ENCODE data around the gene MYO5B.
"Not testable (repeated sequence)": the region's sequence is repeated elsewhere in the genome, so short reads cannot be mapped to it uniquely, and the experiment has no call there.

MYO5B gene

DNA sequence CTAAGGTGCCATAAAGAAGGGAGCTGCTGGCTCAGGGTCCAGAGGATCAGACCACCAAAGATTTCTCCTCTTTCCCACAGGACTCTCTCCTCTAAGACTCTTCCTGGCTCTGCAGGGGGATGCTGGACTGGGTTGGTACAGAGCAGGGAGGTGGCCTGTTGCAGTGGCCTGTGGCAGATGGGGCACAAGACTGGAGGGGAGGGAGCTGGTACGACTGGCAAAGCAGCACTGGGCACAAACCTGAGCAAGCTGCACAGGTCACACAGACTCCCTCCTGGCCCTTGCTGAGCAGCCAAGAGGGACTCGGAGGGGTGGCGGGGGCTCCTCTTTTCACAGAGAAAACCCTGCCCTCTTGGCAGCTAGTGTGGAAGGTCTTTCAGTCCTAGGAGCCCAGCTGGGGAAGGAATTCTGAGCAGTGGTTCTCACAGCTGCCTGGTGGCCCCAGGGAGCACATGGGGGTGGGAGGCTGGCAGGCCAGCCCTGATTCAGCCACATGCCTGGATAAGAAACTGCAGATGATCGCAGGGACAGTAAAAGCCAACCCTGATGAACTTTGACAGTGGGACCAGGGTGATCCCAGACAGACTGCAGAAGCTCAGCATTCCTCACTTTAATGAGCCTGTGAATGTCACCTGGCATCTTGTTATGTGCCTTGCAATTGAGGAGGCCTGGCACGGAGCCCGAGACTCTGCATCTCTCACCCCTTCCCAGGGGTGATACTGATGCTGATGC lies 349.2 kb downstream of the MYO5B start:
- TF ChIP-seq JUND (IDR thresholded peaks at IDR 0.05; ENCODE audit: low read depth), result no peak
- no peak for DNase-seq (ENCODE audit: low read depth in 1 of 2, low spot score in 1 of 2)
- in situ Hi-C loops (cut with HindIII; ENCODE audit: low pct_unique_long_range_greater_than_20kb, low sequenced_read_pairs), result no loop called here

DNA sequence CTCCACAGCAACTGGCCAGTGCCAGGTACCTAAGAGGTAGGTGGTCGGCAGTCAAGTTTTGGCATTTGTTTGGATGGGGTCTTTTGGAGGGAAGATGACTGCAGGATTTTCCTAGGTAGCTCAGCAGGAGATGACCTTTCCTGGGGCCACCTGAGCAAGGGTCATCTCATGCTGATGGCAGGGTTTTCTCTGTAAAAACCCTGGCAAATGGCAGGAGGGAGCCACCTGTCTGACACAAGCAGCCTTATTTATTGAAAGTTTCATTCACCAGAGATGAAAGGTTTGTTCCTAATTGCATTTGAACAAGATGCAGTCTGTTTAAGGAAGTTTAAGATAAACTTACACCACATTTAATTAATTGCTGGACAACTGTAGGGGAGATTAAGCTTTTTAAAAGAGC lies 350.0 kb downstream of the MYO5B start:
- no peak for TF ChIP-seq JUND (IDR thresholded peaks at IDR 0.05; ENCODE audit: low read depth)
- DNase-seq (ENCODE audit: low read depth in 1 of 2, low spot score in 1 of 2), result no peak
- in situ Hi-C loops (cut with HindIII; ENCODE audit: low pct_unique_long_range_greater_than_20kb, low sequenced_read_pairs), result no loop called here

DNA sequence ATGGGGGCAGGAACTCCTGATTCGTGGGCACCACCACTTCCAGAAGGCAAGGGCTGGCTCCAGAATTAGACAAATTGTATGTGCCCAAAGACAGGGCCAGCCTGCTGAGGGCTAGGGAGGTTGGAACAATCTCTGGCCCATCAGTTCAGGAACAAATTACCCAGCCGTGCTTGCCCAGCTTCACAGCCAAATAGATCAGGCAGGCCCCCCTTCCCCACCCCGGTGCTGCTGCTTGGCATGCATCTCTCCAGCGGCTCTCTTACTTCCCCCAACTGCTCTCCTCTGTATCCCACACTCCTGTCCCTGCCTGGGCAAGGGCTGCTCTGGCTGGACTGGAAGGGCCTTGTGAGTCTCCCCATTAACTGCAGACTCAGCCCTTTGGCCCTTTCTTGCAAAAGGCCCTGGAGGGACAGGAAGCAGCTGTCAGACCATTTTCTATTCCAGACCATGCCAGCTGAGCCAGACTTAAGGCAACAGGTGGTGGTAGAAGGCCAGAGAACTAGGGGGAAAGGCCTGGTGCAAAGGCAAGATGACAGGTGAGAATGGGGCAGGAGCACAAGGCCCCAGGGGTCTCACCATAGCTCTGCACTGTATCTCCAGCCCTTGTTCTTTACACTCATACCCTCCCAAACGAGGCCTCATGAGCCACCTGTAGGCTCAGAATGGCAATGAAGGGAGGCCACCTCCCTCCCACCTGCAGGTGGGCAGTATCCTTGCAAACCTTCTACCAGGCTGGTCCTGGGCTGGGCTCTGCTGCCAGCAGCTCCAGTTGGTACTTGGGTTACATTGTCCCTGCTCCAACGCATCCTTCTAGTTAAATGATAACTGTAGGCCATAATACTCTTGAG lies 350.9 kb downstream of the MYO5B start:
- in situ Hi-C loops (cut with HindIII; ENCODE audit: low pct_unique_long_range_greater_than_20kb, low sequenced_read_pairs), result no loop called here
- no peak for DNase-seq (ENCODE audit: low read depth in 1 of 2, low spot score in 1 of 2)
- TF ChIP-seq JUND (IDR thresholded peaks at IDR 0.05; ENCODE audit: low read depth), result no peak

DNA sequence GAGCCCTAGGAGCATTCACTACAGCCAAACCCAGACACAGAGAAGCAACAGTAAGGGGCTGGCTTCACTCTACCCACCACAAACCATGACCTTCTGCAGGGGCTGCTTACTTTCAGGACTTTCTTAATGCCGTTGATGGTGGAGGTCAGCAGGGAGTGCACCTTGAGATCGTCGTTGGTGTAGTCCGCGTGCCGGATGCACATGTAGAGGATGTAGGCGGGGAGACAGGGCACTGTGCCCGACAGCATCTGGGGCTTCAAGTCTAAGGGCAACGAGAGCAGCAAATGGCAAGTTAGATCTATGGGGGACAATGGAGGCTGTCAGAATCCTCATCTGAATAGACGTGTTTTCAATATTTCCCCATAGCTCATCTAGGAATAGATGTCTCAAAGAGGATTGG lies 351.8 kb downstream of the MYO5B start:
- no peak for DNase-seq (ENCODE audit: low read depth in 1 of 2, low spot score in 1 of 2)
- in situ Hi-C loops (cut with HindIII; ENCODE audit: low pct_unique_long_range_greater_than_20kb, low sequenced_read_pairs), result no loop called here
- no peak for TF ChIP-seq JUND (IDR thresholded peaks at IDR 0.05; ENCODE audit: low read depth)

DNA sequence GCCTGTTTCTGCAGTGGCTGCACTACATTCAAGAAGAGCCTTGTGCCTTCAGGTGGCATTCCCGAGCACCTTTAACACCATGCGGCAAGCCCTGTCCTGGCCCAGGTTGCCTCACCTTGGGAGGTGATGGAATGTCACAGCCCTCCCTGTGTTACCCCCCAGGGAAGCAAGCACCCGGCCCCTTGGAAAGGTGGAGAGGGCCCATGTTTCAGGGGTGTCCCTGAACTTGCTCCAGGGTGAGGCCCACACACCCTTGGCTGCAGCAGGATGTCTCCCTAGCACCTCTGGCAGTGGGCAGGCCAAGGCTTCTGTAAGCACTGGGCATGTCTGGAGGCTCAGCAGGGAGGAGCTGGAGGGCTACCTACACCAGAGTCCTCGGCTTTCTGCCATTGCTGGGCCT lies 352.3 kb downstream of the MYO5B start:
- in situ Hi-C loops (cut with HindIII; ENCODE audit: low pct_unique_long_range_greater_than_20kb, low sequenced_read_pairs), result no loop called here
- no peak for DNase-seq (ENCODE audit: low read depth in 1 of 2, low spot score in 1 of 2)
- TF ChIP-seq JUND (IDR thresholded peaks at IDR 0.05; ENCODE audit: low read depth), result no peak

DNA sequence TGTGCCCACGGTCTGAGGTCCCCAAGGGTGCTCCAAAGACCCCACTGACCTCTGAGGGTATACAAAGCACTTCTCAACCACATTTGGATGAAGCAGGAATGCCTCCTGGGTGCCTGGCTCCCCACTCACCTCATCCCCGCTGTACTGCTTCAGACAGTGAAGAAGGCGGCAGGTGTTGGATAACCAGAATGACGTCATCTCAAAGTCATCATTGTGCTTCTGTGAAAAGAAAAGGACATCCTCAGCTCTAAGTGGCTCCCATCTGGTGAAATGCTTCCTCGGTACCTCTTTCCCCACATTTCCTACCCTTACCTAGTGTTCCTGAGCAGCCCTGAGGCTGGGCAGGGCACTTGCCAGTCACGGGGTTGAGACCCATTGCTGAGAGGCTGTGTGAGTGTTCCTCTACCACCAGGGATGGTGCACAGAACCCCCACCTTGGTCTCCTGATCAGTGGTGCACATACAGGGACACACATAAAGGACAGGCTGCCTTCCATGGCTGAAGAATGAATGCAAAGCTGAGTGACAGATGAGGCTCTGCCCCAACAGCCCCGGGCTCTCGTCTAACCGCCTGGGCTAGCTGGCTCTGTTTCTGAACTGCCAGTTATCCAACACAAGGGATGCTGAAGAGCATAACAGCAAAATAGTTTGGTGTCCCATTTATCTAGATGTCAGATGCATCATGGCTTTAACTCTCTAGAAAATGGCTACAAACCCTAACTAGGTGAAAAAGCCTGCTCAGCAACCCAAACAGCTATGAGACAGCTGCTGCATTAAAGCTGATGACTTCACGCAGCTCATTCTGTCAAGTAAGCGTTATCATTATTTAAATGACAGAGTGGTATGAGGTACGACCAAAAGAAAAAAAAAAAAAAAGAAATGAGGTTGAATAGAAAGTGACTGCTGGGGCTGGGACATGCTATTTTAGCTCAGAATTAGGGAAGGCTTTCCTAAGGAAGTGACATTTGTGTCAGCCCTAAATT lies 353.4 kb downstream of the MYO5B start:
- in situ Hi-C loops (cut with HindIII; ENCODE audit: low pct_unique_long_range_greater_than_20kb, low sequenced_read_pairs), result no loop called here
- no peak for TF ChIP-seq JUND (IDR thresholded peaks at IDR 0.05; ENCODE audit: low read depth)
- DNase-seq (ENCODE audit: low read depth in 1 of 2, low spot score in 1 of 2), result no peak

DNA sequence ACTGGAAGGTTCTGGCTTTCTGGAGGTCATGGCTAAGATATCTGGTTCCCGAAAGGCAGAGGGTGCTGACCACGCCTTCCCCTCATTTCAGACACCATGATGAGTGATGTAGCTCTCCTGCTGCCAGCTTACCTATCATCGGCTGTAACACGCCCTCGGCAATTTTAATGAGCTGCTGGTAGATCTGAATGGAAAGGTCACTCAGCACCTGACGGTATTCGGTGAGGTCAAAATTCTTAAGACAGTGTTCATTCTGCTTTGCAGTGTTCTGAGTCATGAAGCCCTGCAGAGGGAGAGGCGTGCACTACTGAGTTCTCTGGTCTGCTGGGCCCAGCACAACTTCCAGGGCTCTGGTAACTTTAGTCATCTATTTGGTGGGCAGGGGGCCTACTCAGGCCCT lies 355.9 kb downstream of the MYO5B start:
- in situ Hi-C loops (cut with HindIII; ENCODE audit: low pct_unique_long_range_greater_than_20kb, low sequenced_read_pairs), result no loop called here
- DNase-seq (ENCODE audit: low read depth in 1 of 2, low spot score in 1 of 2), result no peak
- TF ChIP-seq JUND (IDR thresholded peaks at IDR 0.05; ENCODE audit: low read depth), result no peak

DNA sequence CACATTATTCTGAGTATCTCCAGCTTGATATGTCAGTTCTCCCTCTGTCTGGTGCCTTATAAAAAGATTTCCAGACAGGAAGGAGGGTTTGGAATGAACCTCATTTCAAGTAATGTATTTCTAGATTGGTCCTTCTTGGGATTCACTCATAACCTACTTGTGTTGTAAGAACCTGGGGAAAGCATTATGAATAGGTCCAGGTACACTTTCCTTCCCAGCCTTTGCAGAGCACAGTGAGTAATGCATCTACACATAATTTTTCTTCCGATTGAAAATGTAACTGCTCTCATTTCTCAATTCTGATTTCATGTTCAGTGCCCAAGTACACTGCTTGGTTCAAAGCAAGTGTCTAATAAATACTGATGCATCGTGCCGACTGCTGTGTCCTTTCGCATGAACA lies 356.6 kb downstream of the MYO5B start:
- no peak for TF ChIP-seq JUND (IDR thresholded peaks at IDR 0.05; ENCODE audit: low read depth)
- DNase-seq (ENCODE audit: low read depth in 1 of 2, low spot score in 1 of 2), result no peak
- in situ Hi-C loops (cut with HindIII; ENCODE audit: low pct_unique_long_range_greater_than_20kb, low sequenced_read_pairs), result no loop called here

DNA sequence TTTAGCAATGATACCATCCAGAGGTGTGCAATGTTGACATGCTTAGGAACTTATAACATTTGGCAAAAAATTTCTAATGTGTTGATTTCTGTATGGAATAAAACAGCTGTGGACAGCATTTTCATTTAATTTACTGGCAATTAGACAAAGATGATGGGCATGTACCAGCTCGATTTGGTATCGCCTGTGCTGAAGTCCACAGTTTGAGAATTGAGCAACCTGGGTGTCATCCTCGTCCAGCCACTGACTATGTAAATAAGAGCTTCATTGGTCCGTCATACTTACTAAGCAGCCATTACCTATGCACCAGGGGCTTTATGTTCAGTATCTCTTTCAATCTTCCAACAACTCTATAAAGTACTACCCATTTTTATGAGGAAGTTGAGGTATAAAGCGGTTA lies 357.1 kb downstream of the MYO5B start:
- no peak for DNase-seq (ENCODE audit: low read depth in 1 of 2, low spot score in 1 of 2)
- no peak for TF ChIP-seq JUND (IDR thresholded peaks at IDR 0.05; ENCODE audit: low read depth)
- in situ Hi-C loops (cut with HindIII; ENCODE audit: low pct_unique_long_range_greater_than_20kb, low sequenced_read_pairs), result no loop called here

DNA sequence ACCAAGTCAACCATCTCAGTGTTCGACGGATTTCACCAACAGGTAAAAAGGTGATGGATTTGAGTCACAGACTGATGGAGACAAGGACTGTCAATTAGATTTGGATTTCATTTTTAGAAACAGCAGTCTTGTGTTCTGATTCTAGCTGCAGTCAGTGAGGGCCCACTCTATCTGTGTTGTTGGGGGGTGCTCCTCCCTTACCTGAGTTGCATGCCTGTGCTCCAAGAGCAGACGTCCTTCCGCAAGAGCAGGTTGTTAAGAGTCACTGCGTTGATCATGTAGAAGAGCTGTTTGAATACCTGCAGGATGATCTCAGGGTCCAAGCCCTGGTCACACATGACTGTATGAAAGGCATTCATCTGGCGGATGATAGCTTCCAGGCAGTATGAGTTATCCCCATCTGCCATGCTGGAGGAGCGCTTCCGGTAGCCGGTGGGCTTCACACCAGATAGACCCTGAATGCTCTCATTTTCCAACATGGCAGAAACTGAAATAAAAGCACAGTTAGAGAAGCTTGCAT lies 357.6 kb downstream of the MYO5B start:
- DNase-seq (ENCODE audit: low read depth in 1 of 2, low spot score in 1 of 2); in situ Hi-C loops (cut with HindIII; ENCODE audit: low pct_unique_long_range_greater_than_20kb, low sequenced_read_pairs): not testable (repeated sequence)

DNA sequence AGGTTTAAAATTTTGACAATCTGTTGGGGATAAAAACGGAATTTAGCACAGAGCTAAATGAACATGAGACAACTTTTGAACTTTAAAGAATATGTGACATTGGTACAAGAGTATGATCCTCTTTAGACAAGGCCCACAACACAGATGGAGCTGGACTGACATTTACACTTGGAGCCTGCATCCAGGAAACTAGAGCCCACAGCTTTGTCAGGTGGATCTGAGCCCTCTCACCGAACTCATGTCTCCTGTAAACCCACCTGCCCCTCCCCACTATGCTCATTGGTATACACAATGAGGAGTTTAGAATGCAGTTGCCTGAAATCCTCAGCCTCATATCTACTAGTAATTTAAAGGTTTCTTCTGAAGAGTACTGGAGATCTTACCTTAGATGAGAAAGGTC lies 359.5 kb downstream of the MYO5B start:
- in situ Hi-C loops (cut with HindIII; ENCODE audit: low pct_unique_long_range_greater_than_20kb, low sequenced_read_pairs), result no loop called here
- no peak for TF ChIP-seq JUND (IDR thresholded peaks at IDR 0.05; ENCODE audit: low read depth)
- DNase-seq (ENCODE audit: low read depth in 1 of 2, low spot score in 1 of 2), result no peak

DNA sequence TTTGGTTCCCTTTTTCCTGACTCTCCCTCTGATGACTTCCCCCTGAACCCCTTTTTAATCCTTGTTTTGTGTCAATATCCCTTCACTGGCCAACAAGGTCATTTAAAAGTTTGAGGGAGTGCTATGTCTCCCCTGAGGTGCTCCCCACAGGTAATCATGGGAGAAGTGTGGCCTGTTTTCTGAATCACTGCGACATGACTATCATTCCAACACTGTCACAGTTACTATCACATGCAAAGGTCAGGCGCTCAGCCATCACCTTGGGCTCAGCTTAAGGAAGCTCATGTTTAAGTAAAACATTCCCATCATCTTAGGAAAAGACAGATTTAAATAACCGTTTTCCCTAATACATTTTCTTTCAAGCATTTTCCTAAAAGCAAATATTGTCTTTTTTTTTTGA lies 360.7 kb downstream of the MYO5B start:
- in situ Hi-C loops (cut with HindIII; ENCODE audit: low pct_unique_long_range_greater_than_20kb, low sequenced_read_pairs), result no loop called here
- no peak for DNase-seq (ENCODE audit: low read depth in 1 of 2, low spot score in 1 of 2)
- no peak for TF ChIP-seq JUND (IDR thresholded peaks at IDR 0.05; ENCODE audit: low read depth)
